HG03103 (cell line): ENCODE data around the gene PLAA.
"Not testable (repeated sequence)": the region's sequence is repeated elsewhere in the genome, so short reads cannot be mapped to it uniquely, and the experiment has no call there.

Source experiments
- ATAC-seq: cut with Tn5 transposase; IDR thresholded peaks from one replicate; pipeline ENCODE4 v1.9.1; 2021; ENCODE audit warnings: low read depth; ENCODE audit not compliant: unreplicated experiment

Gene PLAA

GRCh38 chr9:26937816-26938371 is 9.1 kb downstream of the PLAA start:
- no peak for ATAC-seq

GRCh38 chr9:26935847-26936246 is 11.2 kb downstream of the PLAA start:
- no peak for ATAC-seq

GRCh38 chr9:26928902-26929495 is 18.0 kb downstream of the PLAA start:
- ATAC-seq: no peak

GRCh38 chr9:26925609-26926008 is 21.4 kb downstream of the PLAA start:
- ATAC-seq: no peak

- ATAC-seq: no peak
Measured at GRCh38 chr9:26919698-26920097, 27.3 kb downstream of the PLAA start.

- ATAC-seq: no peak
Measured at GRCh38 chr9:26913138-26913668, 33.8 kb downstream of the PLAA start.

GRCh38 chr9:26904671-26905070 is 42.4 kb downstream of the PLAA start:
- ATAC-seq: no peak

- no peak for ATAC-seq
Measured at GRCh38 chr9:26904070-26904469, 43.0 kb downstream of the PLAA start.

GRCh38 chr9:26893030-26893676 is 53.9 kb downstream of the PLAA start:
- no peak for ATAC-seq

- ATAC-seq: peak; percentile 90
Measured at GRCh38 chr9:26892251-26893029, 54.6 kb downstream of the PLAA start, which contains the start of gene CAAP1. Gene CAAP1 (minus strand): TSS chr9:26892802. CDS start chr9:26892715, 87 bp downstream.

GRCh38 chr9:26891726-26892125 is 55.3 kb downstream of the PLAA start:
- no peak for ATAC-seq

GRCh38 chr9:26888271-26888670 is 58.8 kb downstream of the PLAA start:
- no peak for ATAC-seq

- ATAC-seq: no peak
Measured at GRCh38 chr9:26882154-26882553, 64.9 kb downstream of the PLAA start.

- ATAC-seq: no peak
Measured at GRCh38 chr9:26880262-26880661, 66.8 kb downstream of the PLAA start.

- ATAC-seq: not testable (repeated sequence)
Measured at GRCh38 chr9:26875155-26875554, 71.9 kb downstream of the PLAA start.

- no peak for ATAC-seq
Measured at GRCh38 chr9:26870292-26870691, 76.8 kb downstream of the PLAA start.

- ATAC-seq: no peak
Measured at GRCh38 chr9:26863074-26863473, 84.0 kb downstream of the PLAA start.

GRCh38 chr9:26856413-26857032 is 90.5 kb downstream of the PLAA start:
- peak; percentile 85 for ATAC-seq
